DOHH2 (cell line): ENCODE results near the gene ETV6.

ENCODE experiments used
- EZH2phosphoT487 ChIP-seq: fragments of 200-600 bp; sonication (generic); IDR thresholded peaks from 2 replicates; pipeline ENCODE4 v1.6.1; 2017; ENCODE audit warnings: borderline replicate concordance, mild to moderate bottlenecking, antibody characterized with exemption, low read length, moderate library complexity, mixed read lengths
- TF ChIP-seq, protein P1 (sequence below): fragments of 200-600 bp; sonication (generic); IDR thresholded peaks from one replicate; pipeline ENCODE4 v1.5.1; 2014; ENCODE audit warnings: antibody characterized with exemption, mild to moderate bottlenecking, low read depth, low read length; ENCODE audit not compliant: poor library complexity, severe bottlenecking

- TF ChIP-seq, protein P1, sequence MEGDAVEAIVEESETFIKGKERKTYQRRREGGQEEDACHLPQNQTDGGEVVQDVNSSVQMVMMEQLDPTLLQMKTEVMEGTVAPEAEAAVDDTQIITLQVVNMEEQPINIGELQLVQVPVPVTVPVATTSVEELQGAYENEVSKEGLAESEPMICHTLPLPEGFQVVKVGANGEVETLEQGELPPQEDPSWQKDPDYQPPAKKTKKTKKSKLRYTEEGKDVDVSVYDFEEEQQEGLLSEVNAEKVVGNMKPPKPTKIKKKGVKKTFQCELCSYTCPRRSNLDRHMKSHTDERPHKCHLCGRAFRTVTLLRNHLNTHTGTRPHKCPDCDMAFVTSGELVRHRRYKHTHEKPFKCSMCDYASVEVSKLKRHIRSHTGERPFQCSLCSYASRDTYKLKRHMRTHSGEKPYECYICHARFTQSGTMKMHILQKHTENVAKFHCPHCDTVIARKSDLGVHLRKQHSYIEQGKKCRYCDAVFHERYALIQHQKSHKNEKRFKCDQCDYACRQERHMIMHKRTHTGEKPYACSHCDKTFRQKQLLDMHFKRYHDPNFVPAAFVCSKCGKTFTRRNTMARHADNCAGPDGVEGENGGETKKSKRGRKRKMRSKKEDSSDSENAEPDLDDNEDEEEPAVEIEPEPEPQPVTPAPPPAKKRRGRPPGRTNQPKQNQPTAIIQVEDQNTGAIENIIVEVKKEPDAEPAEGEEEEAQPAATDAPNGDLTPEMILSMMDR: no peak
- no peak for TF ChIP-seq EZH2phosphoT487
Measured at GRCh38 chr12:11703378-11703777, 53.9 kb downstream of the ETV6 start.
